Right lobe of liver (tissue), 6 donors: ENCODE measurements around the gene CLSTN2. TPM values are rescaled to one million over a fixed set of nuclear protein-coding genes. Genes with fewer than 3 reads are reported as not detected.

ENCODE experiments used
- ATAC-seq, 4 donors: fragments of 200-7000 bp; cut with Tn5 transposase; one replicate each; pipeline ENCODE4 v1.9.1; 2020; ENCODE audit warnings: mild to moderate bottlenecking in 4 of 4, moderate library complexity in 4 of 4
- DNase-seq, 3 donors: peaks; one replicate each; pipeline ENCODE4 v3.0.0-alpha.2; 2020
- H3K27ac ChIP-seq, 3 donors: fragments of 200-600 bp; one replicate each; pipeline ENCODE4 v1.8.0; 2022
- H3K27me3 ChIP-seq, 2 donors: fragments of 200-600 bp; one replicate each; pipeline ENCODE4 v1.8.0; 2022
- H3K36me3 ChIP-seq, 4 donors: fragments of 200-600 bp; sonication (generic) in 1 of 4; one replicate each; pipeline versions ENCODE4 v1.5.1 to v1.8.0; 2017 to 2022; ENCODE audit warnings: control low read depth in 1 of 4
- H3K4me1 ChIP-seq, 4 donors: fragments of 200-600 bp; sonication (generic) in 1 of 4; one replicate each; pipeline versions ENCODE4 v1.5.1 to v1.8.0; 2017 to 2022; ENCODE audit warnings: control low read depth in 1 of 4
- H3K4me3 ChIP-seq, 3 donors: fragments of 200-600 bp; one replicate each; pipeline ENCODE4 v1.8.0; 2022
- H3K9me3 ChIP-seq, 4 donors: fragments of 200-600 bp; sonication (generic) in 1 of 4; one replicate each; pipeline versions ENCODE4 v1.5.1 to v1.8.0; 2017 to 2022; ENCODE audit warnings: control low read depth in 1 of 4
- POLR2A ChIP-seq: fragments of 450-650 bp; IDR thresholded peaks from one replicate; pipeline ENCODE4 v1.6.1; 2017; ENCODE audit warnings: antibody characterized with exemption, mild to moderate bottlenecking
- WGBS: methylation state at CpG from one replicate; pipeline ENCODE4 v1.1.6; 2018; ENCODE audit warnings: low coverage, low lambda C conversion rate; ENCODE audit not compliant: insufficient coverage; ENCODE audit errors: missing lambda C conversion rate; 5-methylcytosine and 5-hydroxymethylcytosine counted together
- intact Hi-C, 2 donors: fragments of 100-400 bp; cut with DNase I; formaldehyde crosslinking; loops; one replicate each; pipeline versions ENCODE4 v1.11.2 to v1.14.1; 2022
- total RNA-seq, 6 experiments: library from RNA; depleted of rRNA in 2 of 6; stranded (reverse); fragments of >200 nt in 2 of 6; fragmentation: NEBNext Ultra II Directional in 3 of 6; extraction: Animal tissue kit (Norgen Biotek cat#: 25700) in 3 of 6; gene quantifications; one replicate each; pipeline versions ENCODE4 v1.1.0 to v1.2.4, GENCODE V29; 2016 to 2023
- TF ChIP-seq, protein P1 (sequence below), 4 donors: fragments of 200-600 bp in 3 of 4; fragments of 450-650 bp in 1 of 4; IDR thresholded peaks; one replicate each; pipeline versions ENCODE4 v1.5.1 to v1.8.0; 2016 to 2022; ENCODE audit warnings: antibody characterized with exemption in 4 of 4, mild to moderate bottlenecking in 2 of 4
- donor health status: DM: no; HTN: yes; CAD: no.
- donor health status: DM: no; HTN: no; CAD: no.
- donor health status: DM: no; HTN: no; CAD: no.
- donor health status: DM: no; HTN: yes; CAD: no.
- donor health status: DM: no; HTN: yes; CAD: no.

CLSTN2 gene
- total RNA-seq, 6 experiments from 2014 or later, result 1.0 to 3.3 (median 2.0) TPM

DNA sequence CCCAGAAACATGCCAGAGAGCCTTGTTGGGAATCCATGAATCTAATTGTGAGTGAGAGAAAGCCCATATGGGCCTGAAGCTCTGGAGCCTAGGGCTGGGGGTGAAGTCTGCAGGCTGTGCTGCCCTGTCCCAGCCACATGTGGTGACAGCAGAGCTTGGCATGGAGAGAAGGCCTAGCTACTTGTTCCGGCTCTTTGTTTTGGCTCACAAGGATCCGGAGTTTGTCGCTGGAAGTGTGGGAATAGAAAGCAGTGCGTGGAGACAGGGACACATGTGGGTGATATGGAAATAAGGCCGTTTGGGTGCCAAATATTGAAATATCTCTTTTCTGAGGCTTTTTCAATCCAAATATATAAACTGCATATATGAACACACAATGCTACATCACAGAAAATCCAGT lies 78.2 kb downstream of the CLSTN2 start:
- no peak for TF ChIP-seq POLR2A
- TF ChIP-seq, protein P1, sequence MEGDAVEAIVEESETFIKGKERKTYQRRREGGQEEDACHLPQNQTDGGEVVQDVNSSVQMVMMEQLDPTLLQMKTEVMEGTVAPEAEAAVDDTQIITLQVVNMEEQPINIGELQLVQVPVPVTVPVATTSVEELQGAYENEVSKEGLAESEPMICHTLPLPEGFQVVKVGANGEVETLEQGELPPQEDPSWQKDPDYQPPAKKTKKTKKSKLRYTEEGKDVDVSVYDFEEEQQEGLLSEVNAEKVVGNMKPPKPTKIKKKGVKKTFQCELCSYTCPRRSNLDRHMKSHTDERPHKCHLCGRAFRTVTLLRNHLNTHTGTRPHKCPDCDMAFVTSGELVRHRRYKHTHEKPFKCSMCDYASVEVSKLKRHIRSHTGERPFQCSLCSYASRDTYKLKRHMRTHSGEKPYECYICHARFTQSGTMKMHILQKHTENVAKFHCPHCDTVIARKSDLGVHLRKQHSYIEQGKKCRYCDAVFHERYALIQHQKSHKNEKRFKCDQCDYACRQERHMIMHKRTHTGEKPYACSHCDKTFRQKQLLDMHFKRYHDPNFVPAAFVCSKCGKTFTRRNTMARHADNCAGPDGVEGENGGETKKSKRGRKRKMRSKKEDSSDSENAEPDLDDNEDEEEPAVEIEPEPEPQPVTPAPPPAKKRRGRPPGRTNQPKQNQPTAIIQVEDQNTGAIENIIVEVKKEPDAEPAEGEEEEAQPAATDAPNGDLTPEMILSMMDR (IDR thresholded peaks at IDR 0.05), result no peak
- Histone ChIP-seq H3K4me3 (no peak overlapping the region), H3K9me3 (no peaks in the 10 kb centered on the region), H3K36me3 (no peaks in the 10 kb centered on the region), H3K27me3 (no peaks in the 10 kb centered on the region), H3K4me1 (peaks cover 0 to 8% (median 5%) of the 10 kb centered on the region in 4 donors), H3K27ac (no peak overlapping the region)
- WGBS, result 88% methylated on average over 5 of the region's 5 CpGs
- intact Hi-C loops, result no loop called here
- ATAC-seq (no peak), DNase-seq (no peak)

DNA sequence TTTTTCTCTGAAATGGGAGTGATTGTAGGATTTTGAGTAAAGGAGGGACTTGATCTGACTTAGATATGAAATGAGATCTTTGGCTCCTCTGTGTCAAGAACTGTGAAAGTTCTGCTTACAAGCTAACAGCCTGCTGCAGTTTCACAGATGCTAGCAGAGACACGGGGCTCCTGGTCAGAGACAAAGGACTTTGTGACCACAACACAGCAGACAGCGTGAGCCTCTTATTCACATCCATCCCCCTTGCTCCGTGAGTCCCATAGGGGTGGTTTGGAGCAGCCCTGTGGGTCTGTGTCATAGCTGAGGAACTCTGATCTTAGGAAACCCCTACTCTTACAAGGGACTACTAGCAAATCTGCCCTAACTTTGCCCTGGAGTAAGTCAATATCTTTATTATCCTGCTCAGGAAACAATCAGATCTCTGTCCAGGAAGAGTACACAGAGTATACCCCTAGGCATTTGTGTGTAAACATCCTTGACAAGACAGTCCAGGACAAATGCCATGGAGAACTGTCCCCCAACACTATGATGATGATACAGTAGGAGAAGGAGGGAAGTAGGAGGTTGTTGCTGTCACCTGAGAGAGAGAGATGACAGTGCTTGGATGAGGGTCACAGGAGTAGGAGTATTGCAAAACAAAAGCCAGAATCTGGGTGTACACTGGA lies 80.0 kb downstream of the CLSTN2 start:
- H3K27me3 ChIP-seq, result no peaks in the 10 kb centered on the region
- no peak overlapping the region for H3K27ac ChIP-seq
- H3K9me3 ChIP-seq, result no peaks in the 10 kb centered on the region
- no peak for ATAC-seq
- intact Hi-C loops, result no loop called here
- H3K36me3 ChIP-seq, result no peaks in the 10 kb centered on the region
- WGBS, result no CpG with 5 or more reads among the region's 3 CpGs
- H3K4me3 ChIP-seq, result no peak overlapping the region
- DNase-seq, result no peak
- H3K4me1 ChIP-seq, result no peaks in the 10 kb centered on the region
- no peak for TF ChIP-seq POLR2A

DNA sequence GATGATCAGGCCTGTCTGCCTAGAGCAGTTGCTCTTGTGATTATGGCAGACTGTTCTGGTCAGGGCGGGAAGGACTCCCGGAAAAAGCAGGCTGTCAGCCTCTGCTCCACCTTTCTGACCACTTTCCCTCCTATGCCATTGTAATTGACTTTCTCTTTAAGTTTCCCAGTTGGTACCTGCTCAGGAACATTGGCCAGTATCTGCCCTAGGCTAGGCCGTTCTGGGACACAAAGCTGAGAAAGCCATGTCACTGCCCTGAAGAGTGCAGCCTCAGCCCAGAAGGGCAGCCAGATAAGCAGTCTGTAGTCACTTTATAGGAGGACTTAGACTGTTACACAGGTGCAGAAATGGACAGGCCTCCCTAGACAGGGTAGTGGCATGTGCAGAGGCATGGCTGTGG lies 80.8 kb downstream of the CLSTN2 start:
- no peak for TF ChIP-seq POLR2A
- TF ChIP-seq, protein P1 (IDR thresholded peaks at IDR 0.05), result no peak
- WGBS, result 80% methylated on average over 1 of the region's 3 CpGs
- DNase-seq, result no peak
- Histone ChIP-seq H3K4me3 (no peak overlapping the region), H3K36me3 (no peaks in the 10 kb centered on the region), H3K27ac (no peak overlapping the region), H3K4me1 (no peaks in the 10 kb centered on the region), H3K9me3 (no peaks in the 10 kb centered on the region), H3K27me3 (no peaks in the 10 kb centered on the region)
- intact Hi-C loops, result no loop called here
- no peak for ATAC-seq

DNA sequence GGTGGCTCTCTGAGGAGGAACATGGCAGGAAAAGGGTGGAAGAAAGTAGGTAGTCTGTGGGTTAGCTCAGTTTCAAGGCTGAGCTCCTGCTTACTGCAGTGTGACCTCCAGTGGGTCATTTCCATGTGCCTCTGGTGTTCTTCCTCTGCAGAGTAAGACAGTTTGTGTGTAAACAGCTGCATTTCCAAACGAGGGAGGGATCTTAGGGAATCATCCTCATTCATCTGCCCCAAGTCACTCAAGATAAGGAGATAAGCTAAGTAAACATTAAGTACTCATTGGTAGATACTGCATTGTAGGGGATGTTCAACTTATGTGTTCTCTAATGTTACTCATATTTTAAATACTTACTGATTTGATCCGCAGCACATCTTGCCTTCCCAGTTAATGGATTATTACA lies 83.6 kb downstream of the CLSTN2 start:
- ATAC-seq, result no peak
- TF ChIP-seq, protein P1 (IDR thresholded peaks at IDR 0.05), result no peak
- TF ChIP-seq POLR2A, result no peak
- H3K36me3 ChIP-seq, result no peaks in the 10 kb centered on the region
- WGBS, result 29% methylated on average over 2 of the region's 2 CpGs
- no peak overlapping the region for H3K4me3 ChIP-seq
- H3K27ac ChIP-seq, result no peak overlapping the region
- intact Hi-C loops, result no loop called here
- no peaks in the 10 kb centered on the region for H3K4me1 ChIP-seq
- DNase-seq, result no peak
- no peaks in the 10 kb centered on the region for H3K9me3 ChIP-seq
- no peaks in the 10 kb centered on the region for H3K27me3 ChIP-seq

DNA sequence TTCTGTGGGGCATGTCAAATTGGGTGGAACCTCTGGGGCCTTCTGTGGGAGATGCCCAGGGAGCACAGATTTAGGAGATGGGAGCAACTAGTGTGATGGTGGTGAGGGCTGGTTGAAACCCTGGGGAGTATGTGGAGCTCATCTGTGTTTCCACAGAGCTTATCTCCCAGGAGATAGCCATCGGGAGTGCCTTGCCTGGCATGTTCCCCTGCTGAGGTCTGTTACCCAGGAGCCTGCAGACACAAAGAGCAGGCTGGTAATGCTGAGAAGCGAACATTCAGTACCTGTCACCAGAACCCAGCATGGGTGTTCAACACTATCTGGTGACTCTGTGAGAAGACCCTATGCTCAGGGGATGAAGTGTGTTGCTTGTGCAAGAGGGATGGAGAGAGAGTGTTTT lies 85.0 kb downstream of the CLSTN2 start:
- no peak overlapping the region for H3K27ac ChIP-seq
- DNase-seq, result no peak
- no peak for ATAC-seq
- H3K4me3 ChIP-seq, result no peak overlapping the region
- TF ChIP-seq POLR2A, result no peak
- TF ChIP-seq, protein P1 (IDR thresholded peaks at IDR 0.05), result no peak
- no peaks in the 10 kb centered on the region for H3K27me3 ChIP-seq
- intact Hi-C loops, result no loop called here
- H3K36me3 ChIP-seq, result no peaks in the 10 kb centered on the region
- H3K4me1 ChIP-seq, result no peaks in the 10 kb centered on the region
- WGBS, result 58% methylated on average over 2 of the region's 2 CpGs
- no peaks in the 10 kb centered on the region for H3K9me3 ChIP-seq
